Mesenchymal stem cell (in vitro differentiated cells and primary cell): ENCODE results near the gene IVD.

Source experiments
- DNase-seq: peaks from one replicate; pipeline ENCODE4 v3.0.0-alpha.2; 2013
- H2AFZ ChIP-seq: one replicate; pipeline ENCODE4 v1.6.1; 2013; ENCODE audit warnings: low read depth, mild to moderate bottlenecking, control low read depth, inconsistent platforms, low read length, moderate library complexity
- H2AK5ac ChIP-seq: 2 replicates; pipeline ENCODE4 v1.6.1; 2013; ENCODE audit warnings: low read length, moderate library complexity, mild to moderate bottlenecking, inconsistent platforms; ENCODE audit not compliant: severe bottlenecking
- H2BK120ac ChIP-seq: one replicate; pipeline ENCODE4 v1.6.1; 2013; ENCODE audit warnings: low read depth, mild to moderate bottlenecking, inconsistent platforms, low read length, moderate library complexity
- H2BK12ac ChIP-seq, 2 experiments: one replicate each; pipeline ENCODE4 v1.6.1; 2013; ENCODE audit warnings: inconsistent platforms in 2 of 2, low read length in 2 of 2, mild to moderate bottlenecking in 2 of 2, moderate library complexity in 2 of 2, control low read depth in 1 of 2
- H2BK15ac ChIP-seq: one replicate; pipeline ENCODE4 v1.6.1; 2013; ENCODE audit warnings: mild to moderate bottlenecking, low read depth, inconsistent platforms; ENCODE audit not compliant: poor library complexity, severe bottlenecking
- H2BK5ac ChIP-seq: 2 replicates; pipeline ENCODE4 v1.6.1; 2013; ENCODE audit warnings: low read depth, mild to moderate bottlenecking, low read length, control low read depth, inconsistent platforms; ENCODE audit not compliant: poor library complexity, severe bottlenecking
- H3K14ac ChIP-seq, 2 experiments: one replicate each; pipeline ENCODE4 v1.6.1; 2013; ENCODE audit warnings: inconsistent platforms in 2 of 2, low read length in 2 of 2, control low read depth in 1 of 2, mild to moderate bottlenecking in 1 of 2, moderate library complexity in 1 of 2
- H3K18ac ChIP-seq, 2 experiments: one replicate each; pipeline ENCODE4 v1.6.1; 2013; ENCODE audit warnings: inconsistent platforms in 2 of 2, low read length in 2 of 2, control low read depth in 1 of 2, low read depth in 1 of 2, mild to moderate bottlenecking in 1 of 2
- H3K23ac ChIP-seq, 2 experiments: one replicate each; pipeline ENCODE4 v1.6.1; 2013; ENCODE audit warnings: inconsistent platforms in 2 of 2, low read length in 2 of 2, mild to moderate bottlenecking in 2 of 2, moderate library complexity in 2 of 2, control low read depth in 1 of 2
- H3K27ac ChIP-seq: 2 replicates; pipeline ENCODE4 v1.5.1; 2013; ENCODE audit warnings: mild to moderate bottlenecking, moderate library complexity, low read length, control low read depth, inconsistent platforms; ENCODE audit not compliant: poor library complexity, severe bottlenecking
- H3K27me3 ChIP-seq, 2 experiments: 2 replicates each; pipeline versions ENCODE4 v1.6.1 to v1.7.0; 2013; ENCODE audit warnings: low read length in 2 of 2, mild to moderate bottlenecking in 2 of 2, moderate library complexity in 2 of 2, control low read depth in 1 of 2, inconsistent platforms in 1 of 2; ENCODE audit not compliant: control insufficient read depth in 1 of 2, insufficient read depth in 1 of 2
- H3K36me3 ChIP-seq, 2 experiments: 2 replicates each; pipeline versions ENCODE4 v1.6.1 to v1.7.0; 2013; ENCODE audit warnings: low read length in 2 of 2, control low read depth in 1 of 2, inconsistent platforms in 1 of 2, low read depth in 1 of 2, mild to moderate bottlenecking in 1 of 2; ENCODE audit not compliant: insufficient read depth in 2 of 2, control insufficient read depth in 1 of 2
- H3K4ac ChIP-seq, 2 experiments: one replicate each; pipeline ENCODE4 v1.6.1; 2013; ENCODE audit warnings: inconsistent platforms in 2 of 2, low read length in 2 of 2, mild to moderate bottlenecking in 2 of 2, moderate library complexity in 2 of 2, control low read depth in 1 of 2, low read depth in 1 of 2
- H3K4me1 ChIP-seq: 2 replicates; pipeline ENCODE4 v1.6.1; 2013; ENCODE audit warnings: low read depth, low read length, control low read depth; ENCODE audit not compliant: control insufficient read depth, insufficient read depth
- H3K4me2 ChIP-seq: 2 replicates; pipeline ENCODE4 v1.6.1; 2013; ENCODE audit warnings: low read length, mild to moderate bottlenecking, inconsistent platforms; ENCODE audit not compliant: poor library complexity, severe bottlenecking
- H3K4me3 ChIP-seq, 2 experiments: 2 replicates each; pipeline versions ENCODE4 v1.5.1 to v1.7.0; 2013; ENCODE audit warnings: low read length in 2 of 2, mild to moderate bottlenecking in 2 of 2, control low read depth in 1 of 2, low read depth in 1 of 2; ENCODE audit not compliant: insufficient read depth in 1 of 2
- H3K79me1 ChIP-seq: replicated peaks from 2 replicates; pipeline ENCODE4 v1.6.1; 2013; ENCODE audit warnings: mild to moderate bottlenecking, control low read depth, low read length, inconsistent platforms; ENCODE audit not compliant: poor library complexity, severe bottlenecking
- H3K9ac ChIP-seq: 2 replicates; pipeline ENCODE4 v1.7.0; 2013; ENCODE audit warnings: mild to moderate bottlenecking, low read length, moderate library complexity
- H3K9me3 ChIP-seq: 2 replicates; pipeline ENCODE4 v1.7.0; 2013; ENCODE audit warnings: mild to moderate bottlenecking, low read length; ENCODE audit not compliant: control insufficient read depth
- H4K8ac ChIP-seq: one replicate; pipeline ENCODE4 v1.6.1; 2013; ENCODE audit warnings: inconsistent platforms, mild to moderate bottlenecking, low read length, moderate library complexity
- H4K91ac ChIP-seq: one replicate; pipeline ENCODE4 v1.6.1; 2013; ENCODE audit warnings: mild to moderate bottlenecking, low read length, inconsistent platforms
- WGBS: methylation state at CpG from one replicate; pipeline ENCODE4 v1.1.7; 2013; ENCODE audit warnings: mixed read lengths; 5-methylcytosine and 5-hydroxymethylcytosine counted together

The IVD gene

DNA sequence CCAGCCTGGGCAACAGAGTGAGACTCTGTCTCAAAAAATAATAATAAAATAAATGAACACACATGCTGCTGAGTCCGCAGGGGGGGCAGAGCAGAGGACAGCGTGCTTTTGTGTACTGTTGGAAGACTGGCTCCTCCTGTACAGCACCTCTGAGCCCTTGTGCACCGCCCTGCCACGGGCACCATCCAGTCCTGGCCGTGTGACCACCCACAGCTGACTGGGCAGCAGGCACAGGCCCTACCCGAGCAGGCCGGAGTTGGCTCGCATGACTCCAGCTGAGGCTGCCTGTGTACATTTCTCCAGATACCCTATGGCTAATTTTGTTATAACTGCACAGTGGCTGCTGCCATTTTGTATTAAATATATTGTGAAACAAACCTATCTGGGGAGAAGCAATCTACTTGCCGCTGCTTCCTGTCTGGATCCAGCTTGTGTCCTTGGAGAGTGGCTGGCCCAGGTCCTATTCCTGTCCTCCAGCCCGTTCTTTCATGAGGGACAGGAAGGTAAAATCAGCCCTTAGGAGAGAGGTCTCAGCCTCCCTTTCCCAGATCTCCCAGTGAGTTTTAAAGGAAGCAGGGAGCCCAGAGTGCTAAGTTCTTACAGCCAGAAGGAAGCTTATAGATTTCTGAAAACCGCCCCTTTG, 14.6 kb downstream of the IVD start:
- Histone ChIP-seq H2AFZ (no peak overlapping the region), H3K36me3 (peaks cover 29 to 30% of the 10 kb centered on the region in 2 experiments), H2BK12ac (no peak overlapping the region), H3K9me3 (no peaks in the 10 kb centered on the region), H2BK120ac (no peak overlapping the region), H3K14ac (no peak overlapping the region), H3K27me3 (peaks cover 0 to 7% of the 10 kb centered on the region in 2 experiments), H3K23ac (no peak overlapping the region), H3K27ac (no peak overlapping the region), H4K8ac (no peak overlapping the region), H2BK15ac (no peak overlapping the region), H3K4me1 (peaks cover 8% of the 10 kb centered on the region), H2AK5ac (no peak overlapping the region), H3K79me1 (no peaks in the 10 kb centered on the region), H3K18ac (no peak overlapping the region), H3K9ac (no peak overlapping the region), H4K91ac (no peak overlapping the region), H3K4me2 (no peak overlapping the region), H3K4ac (no peak overlapping the region), H2BK5ac (no peak overlapping the region), H3K4me3 (no peak overlapping the region)
- no peak for DNase-seq
- 96% methylated on average over 10 of the region's 11 CpGs for WGBS

GRCh38 chr15:40420793-40421192, 15.2 kb downstream of the IVD start:
- DNase-seq, result no peak
- peaks cover 8% of the 10 kb centered on the region for H3K4me1 ChIP-seq
- no peak overlapping the region for H2BK12ac ChIP-seq
- H2BK120ac ChIP-seq, result no peak overlapping the region
- no peaks in the 10 kb centered on the region for H3K79me1 ChIP-seq
- H2BK5ac ChIP-seq, result no peak overlapping the region
- no peak overlapping the region for H2AFZ ChIP-seq
- H3K18ac ChIP-seq, result no peak overlapping the region
- H3K9me3 ChIP-seq, result no peaks in the 10 kb centered on the region
- H2AK5ac ChIP-seq, result no peak overlapping the region
- H3K4me3 ChIP-seq, result no peak overlapping the region
- H3K27me3 ChIP-seq, result peaks cover 0 to 7% of the 10 kb centered on the region in 2 experiments
- H3K4ac ChIP-seq, result no peak overlapping the region
- no peak overlapping the region for H3K4me2 ChIP-seq
- no peak overlapping the region for H3K23ac ChIP-seq
- H4K8ac ChIP-seq, result no peak overlapping the region
- 84% methylated on average over 3 of the region's 3 CpGs for WGBS
- no peak overlapping the region for H2BK15ac ChIP-seq
- peaks cover 23 to 24% of the 10 kb centered on the region in 2 experiments for H3K36me3 ChIP-seq
- H3K27ac ChIP-seq, result no peak overlapping the region
- H4K91ac ChIP-seq, result no peak overlapping the region
- no peak overlapping the region for H3K9ac ChIP-seq
- no peak overlapping the region for H3K14ac ChIP-seq

DNA sequence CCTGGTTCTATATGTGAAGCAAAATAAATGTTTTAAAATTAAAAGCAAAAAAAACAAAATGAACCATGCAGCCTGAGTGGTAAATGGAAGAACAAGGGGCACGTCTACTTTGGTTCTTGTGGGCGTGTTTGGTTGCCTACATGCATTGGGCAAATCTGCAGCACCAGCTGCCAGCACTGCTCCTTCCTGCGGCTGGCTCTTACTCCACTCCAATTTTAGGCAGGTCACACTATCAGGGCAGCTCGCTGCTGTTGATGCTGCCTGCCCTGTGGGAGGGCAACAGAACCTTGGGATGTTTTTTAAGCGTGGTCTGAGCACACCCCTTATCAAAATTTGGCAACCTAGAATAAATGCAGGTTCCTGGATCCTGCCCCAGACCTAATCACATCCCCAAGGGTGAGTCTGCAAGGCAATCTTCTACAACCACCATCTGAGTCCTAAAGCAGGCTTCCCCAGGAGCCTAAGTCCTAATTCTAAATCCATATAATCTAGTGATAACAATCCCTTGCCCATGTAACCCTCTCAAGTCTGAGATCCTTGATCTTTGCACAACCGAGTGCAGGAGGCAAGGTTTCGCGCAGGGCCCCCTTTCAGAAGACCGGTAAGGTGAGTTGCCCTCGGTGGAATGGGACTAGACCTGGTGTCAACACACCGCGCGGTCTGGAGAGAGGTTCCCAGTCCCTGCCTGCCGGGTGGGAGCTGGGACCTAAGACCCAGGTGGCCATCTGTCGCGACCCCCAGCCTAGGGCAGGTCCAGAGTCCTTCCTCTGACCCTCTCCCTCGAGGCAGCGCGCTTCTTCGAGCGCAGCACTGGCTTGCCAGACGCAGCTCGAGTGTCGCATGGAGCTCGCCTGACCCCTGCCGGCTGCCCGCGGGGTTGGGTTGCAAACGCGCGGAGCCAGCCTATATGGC, 15.9 kb downstream of the IVD start:
- peaks cover 16 to 17% of the 10 kb centered on the region in 2 experiments for H3K36me3 ChIP-seq

GRCh38 chr15:40424483-40425115, 19.0 kb downstream of the IVD start:
- no peaks in the 10 kb centered on the region for H3K79me1 ChIP-seq
- no peak overlapping the region for H2BK120ac ChIP-seq
- no peak overlapping the region for H3K4me2 ChIP-seq
- H3K9ac ChIP-seq, result no peak overlapping the region
- no peak overlapping the region for H4K8ac ChIP-seq
- H3K18ac ChIP-seq, result no peak overlapping the region
- no peak overlapping the region for H3K4me3 ChIP-seq
- H3K36me3 ChIP-seq, result peaks cover 0 to 5% of the 10 kb centered on the region in 2 experiments
- H3K23ac ChIP-seq, result no peak overlapping the region
- H2AK5ac ChIP-seq, result no peak overlapping the region
- peaks cover 9 to 26% of the 10 kb centered on the region in 2 experiments for H3K27me3 ChIP-seq
- 100% methylated on average over 2 of the region's 6 CpGs for WGBS
- no peak overlapping the region for H3K27ac ChIP-seq
- H3K4ac ChIP-seq, result no peak overlapping the region
- no peak overlapping the region for H2BK5ac ChIP-seq
- H2AFZ ChIP-seq, result no peak overlapping the region
- no peak overlapping the region for H2BK15ac ChIP-seq
- H3K14ac ChIP-seq, result no peak overlapping the region
- peaks cover 8% of the 10 kb centered on the region for H3K4me1 ChIP-seq
- no peak overlapping the region for H2BK12ac ChIP-seq
- no peak for DNase-seq
- no peaks in the 10 kb centered on the region for H3K9me3 ChIP-seq
- H4K91ac ChIP-seq, result no peak overlapping the region

More for the DNA sequence above, 15.9 kb downstream of the IVD start:
- peak overlapping the region in 1 of 2 experiments; percentile 10 for H3K4me3 ChIP-seq
- H2BK120ac ChIP-seq, result no peak overlapping the region
- H3K9me3 ChIP-seq, result no peaks in the 10 kb centered on the region
- H2AFZ ChIP-seq, result no peak overlapping the region
- H3K4ac ChIP-seq, result no peak overlapping the region
- peak overlapping the region; percentile 53 for H3K4me2 ChIP-seq
- peak overlapping the region; percentile 7 for H3K9ac ChIP-seq
- no peaks in the 10 kb centered on the region for H3K79me1 ChIP-seq
- peak; percentile 59 for DNase-seq
- H3K27me3 ChIP-seq, result peaks cover 0 to 7% of the 10 kb centered on the region in 2 experiments
- H4K8ac ChIP-seq, result peak overlapping the region; percentile 35
- peaks cover 8% of the 10 kb centered on the region for H3K4me1 ChIP-seq
- H4K91ac ChIP-seq, result no peak overlapping the region
- no peak overlapping the region for H2AK5ac ChIP-seq
- H3K14ac ChIP-seq, result peak overlapping the region in 1 of 2 experiments; percentile 69
- H3K27ac ChIP-seq, result no peak overlapping the region
- H3K18ac ChIP-seq, result no peak overlapping the region
- WGBS, result 18% methylated on average over 31 of the region's 31 CpGs
- no peak overlapping the region for H3K23ac ChIP-seq
- H2BK15ac ChIP-seq, result no peak overlapping the region
- H2BK12ac ChIP-seq, result peak overlapping the region in 1 of 2 experiments; percentile 55
- no peak overlapping the region for H2BK5ac ChIP-seq
